ENCODE data around the gene CARS1. TPM values are rescaled to one million over a fixed set of nuclear protein-coding genes. Genes with fewer than 3 reads are reported as not detected.
"Not testable (repeated sequence)": the region's sequence is repeated elsewhere in the genome, so short reads cannot be mapped to it uniquely, and the experiment has no call there.

Gene CARS1
- polyA plus RNA-seq, 4 donors: 24.1 to 29.1 (median 27.0) TPM

GRCh38 chr11:3063876-3064275 is 6.7 kb upstream of the CARS1 start:
- not testable (repeated sequence) for DNase-seq (ENCODE audit: low read depth in 4 of 4, low spot score in 2 of 4)

GRCh38 chr11:3063432-3063831 is 6.2 kb upstream of the CARS1 start:
- DNase-seq (ENCODE audit: low read depth in 4 of 4, low spot score in 2 of 4): not testable (repeated sequence)

GRCh38 chr11:3060436-3061025 is 3.3 kb upstream of the CARS1 start:
- DNase-seq (ENCODE audit: low read depth in 4 of 4, low spot score in 2 of 4): no peak

- DNase-seq (ENCODE audit: low read depth in 4 of 4, low spot score in 2 of 4): no peak
Measured at GRCh38 chr11:3058753-3059664, 1.8 kb upstream of the CARS1 start.

GRCh38 chr11:3056296-3057068 is 741 bp downstream of the CARS1 start:
- DNase-seq (ENCODE audit: low read depth in 4 of 4, low spot score in 2 of 4): no peak

GRCh38 chr11:3055891-3056290 is 1.3 kb downstream of the CARS1 start:
- DNase-seq (ENCODE audit: low read depth in 4 of 4, low spot score in 2 of 4): no peak

- no peak for DNase-seq (ENCODE audit: low read depth in 4 of 4, low spot score in 2 of 4)
Measured at GRCh38 chr11:3052567-3052966, 4.7 kb downstream of the CARS1 start.

- DNase-seq (ENCODE audit: low read depth in 4 of 4, low spot score in 2 of 4): no peak
Measured at GRCh38 chr11:3052109-3052479, 5.1 kb downstream of the CARS1 start.

- DNase-seq (ENCODE audit: low read depth in 4 of 4, low spot score in 2 of 4): no peak
Measured at GRCh38 chr11:3051196-3052108, 5.8 kb downstream of the CARS1 start.

GRCh38 chr11:3050386-3051195 is 6.6 kb downstream of the CARS1 start:
- DNase-seq (ENCODE audit: low read depth in 4 of 4, low spot score in 2 of 4): no peak

- no peak for DNase-seq (ENCODE audit: low read depth in 4 of 4, low spot score in 2 of 4)
Measured at GRCh38 chr11:3049430-3050243, 7.6 kb downstream of the CARS1 start.

- no peak for DNase-seq (ENCODE audit: low read depth in 4 of 4, low spot score in 2 of 4)
Measured at GRCh38 chr11:3047637-3048036, 9.6 kb downstream of the CARS1 start.

GRCh38 chr11:3046641-3047040 is 10.6 kb downstream of the CARS1 start:
- DNase-seq (ENCODE audit: low read depth in 4 of 4, low spot score in 2 of 4): no peak

GRCh38 chr11:3046190-3046589 is 11.0 kb downstream of the CARS1 start:
- DNase-seq (ENCODE audit: low read depth in 4 of 4, low spot score in 2 of 4): no peak

- DNase-seq (ENCODE audit: low read depth in 4 of 4, low spot score in 2 of 4): no peak
Measured at GRCh38 chr11:3044915-3045314, 12.3 kb downstream of the CARS1 start.

GRCh38 chr11:3044004-3044403 is 13.2 kb downstream of the CARS1 start:
- no peak for DNase-seq (ENCODE audit: low read depth in 4 of 4, low spot score in 2 of 4)

- no peak for DNase-seq (ENCODE audit: low read depth in 4 of 4, low spot score in 2 of 4)
Measured at GRCh38 chr11:3043315-3043871, 13.8 kb downstream of the CARS1 start.
